ENCODE data around the gene NR1I3.

NR1I3 gene

DNA sequence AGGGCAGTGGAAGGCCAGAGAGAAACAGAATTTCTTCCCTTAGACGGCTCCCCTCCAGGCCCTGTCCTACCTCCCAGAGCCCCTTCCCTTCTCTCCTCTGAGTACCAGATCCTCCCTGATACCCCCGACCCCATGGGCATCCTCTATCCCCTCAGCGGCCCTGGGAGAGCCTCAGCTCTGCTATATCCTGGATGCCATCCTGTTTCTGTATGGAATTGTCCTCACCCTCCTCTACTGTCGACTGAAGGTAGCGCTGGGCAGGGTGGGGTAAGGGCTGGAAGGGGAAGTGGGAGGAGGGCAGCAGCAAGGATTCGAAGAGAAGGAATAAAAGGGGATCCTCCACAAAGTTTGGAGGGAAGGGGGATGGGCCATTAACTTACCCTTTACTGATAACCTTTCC lies 20.2 kb downstream of the NR1I3 start:
- no peak for DNase-seq

DNA sequence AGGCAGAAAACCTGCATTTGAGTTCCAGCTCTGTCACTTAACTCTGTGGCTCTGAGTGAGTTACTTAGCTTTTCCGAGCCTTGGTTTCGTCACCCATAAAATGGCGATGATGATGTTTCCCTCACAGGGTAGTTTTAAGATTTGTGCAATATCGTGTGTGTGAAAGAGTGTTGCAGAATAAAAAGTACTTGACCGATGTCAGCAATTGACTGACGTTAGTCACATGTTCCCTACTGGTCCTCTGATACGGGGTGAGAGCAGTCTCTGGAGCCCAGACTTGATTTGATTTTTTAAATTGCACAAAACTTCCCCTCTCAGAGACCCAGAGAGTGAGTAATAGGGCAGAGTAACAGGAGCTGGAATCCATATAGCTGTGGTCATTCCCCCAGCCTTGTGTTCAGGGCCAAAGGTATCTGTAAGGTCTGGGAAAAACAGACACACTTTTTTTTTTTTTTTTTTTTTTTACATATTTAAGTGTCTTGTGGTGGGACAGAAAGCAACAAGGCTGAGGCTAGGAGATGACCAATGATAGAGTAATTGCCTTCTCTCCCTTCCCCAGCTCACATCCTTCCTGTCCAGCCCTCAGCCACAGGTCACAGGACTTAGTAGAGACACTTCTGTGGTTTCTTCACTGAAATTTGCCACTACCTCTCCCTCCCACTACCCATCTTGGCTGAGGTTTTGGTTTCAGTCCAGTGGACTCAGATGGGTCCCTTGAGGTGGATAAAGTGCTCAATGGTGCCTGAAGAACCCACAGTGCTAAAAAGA lies 20.9 kb downstream of the NR1I3 start:
- no peak for DNase-seq

DNA sequence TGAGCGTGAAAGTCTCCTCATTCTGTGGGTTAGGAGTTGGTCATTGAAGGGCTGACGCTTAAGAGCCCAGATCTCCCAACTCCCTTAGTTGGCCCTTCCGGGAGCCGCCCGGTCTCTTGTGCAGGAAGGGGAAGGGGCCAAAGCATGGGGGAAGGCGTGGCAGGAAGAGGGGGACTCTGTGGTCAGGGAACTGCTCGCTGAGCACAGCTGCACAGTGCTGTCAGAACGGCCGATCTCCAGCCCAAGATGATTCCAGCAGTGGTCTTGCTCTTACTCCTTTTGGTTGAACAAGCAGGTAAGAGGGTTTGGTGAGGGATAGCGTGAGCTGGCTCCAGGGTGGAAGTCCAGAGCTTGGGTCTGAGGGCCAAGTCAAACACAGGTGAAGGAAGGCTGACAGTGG lies 22.9 kb downstream of the NR1I3 start, which contains the start of gene FCER1G:
Gene FCER1G, plus strand, starts transcription at position 220 of the 400 bp plus-strand sequence. Its CDS starts 27 bp downstream, at position 247.
- no peak for DNase-seq

DNA sequence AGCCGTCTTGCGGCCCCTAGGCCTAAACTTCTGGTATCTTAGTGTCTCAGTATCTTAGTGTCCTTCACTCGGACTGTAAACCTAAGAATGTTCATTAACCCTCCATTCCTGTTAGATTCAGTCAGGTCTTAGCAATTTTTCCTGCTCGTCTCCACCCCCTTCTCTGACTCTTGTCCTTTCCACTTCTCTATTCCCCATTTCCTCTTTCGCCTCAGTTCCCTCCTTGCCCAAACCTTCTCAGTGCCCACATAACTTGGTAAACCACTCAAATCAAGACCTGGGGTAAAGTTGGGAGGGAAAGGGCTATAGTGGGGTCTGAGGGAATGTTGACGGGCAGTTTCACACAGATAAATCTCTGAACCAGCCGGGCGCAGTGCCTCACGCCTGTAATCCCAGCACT lies 23.6 kb downstream of the NR1I3 start:
- no peak for DNase-seq

DNA sequence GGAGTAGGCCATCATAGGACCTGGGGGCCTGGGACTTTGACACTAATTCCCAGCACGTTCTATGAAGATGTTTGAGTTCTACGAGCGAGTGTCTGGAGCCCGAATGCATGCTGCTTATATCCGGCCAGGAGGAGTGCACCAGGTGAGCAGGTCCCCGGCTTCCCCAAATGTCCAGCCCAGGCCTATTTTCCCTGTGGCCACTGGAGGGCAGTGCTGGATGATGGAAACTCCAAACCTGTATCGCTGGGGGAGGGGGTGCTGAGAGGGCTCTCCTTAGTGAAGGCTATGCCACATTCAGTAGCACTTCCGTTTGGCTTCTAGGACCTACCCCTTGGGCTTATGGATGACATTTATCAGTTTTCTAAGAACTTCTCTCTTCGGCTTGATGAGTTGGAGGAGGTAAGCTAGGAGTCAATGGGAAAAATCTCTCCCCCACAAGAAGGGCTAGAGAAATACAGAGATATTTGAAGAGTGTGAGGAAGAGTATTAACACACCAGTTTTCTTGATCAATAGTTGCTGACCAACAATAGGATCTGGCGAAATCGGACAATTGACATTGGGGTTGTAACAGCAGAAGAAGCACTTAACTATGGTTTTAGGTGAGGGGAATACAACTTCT lies 28.1 kb downstream of the NR1I3 start:
- peak; percentile 75 for DNase-seq

DNA sequence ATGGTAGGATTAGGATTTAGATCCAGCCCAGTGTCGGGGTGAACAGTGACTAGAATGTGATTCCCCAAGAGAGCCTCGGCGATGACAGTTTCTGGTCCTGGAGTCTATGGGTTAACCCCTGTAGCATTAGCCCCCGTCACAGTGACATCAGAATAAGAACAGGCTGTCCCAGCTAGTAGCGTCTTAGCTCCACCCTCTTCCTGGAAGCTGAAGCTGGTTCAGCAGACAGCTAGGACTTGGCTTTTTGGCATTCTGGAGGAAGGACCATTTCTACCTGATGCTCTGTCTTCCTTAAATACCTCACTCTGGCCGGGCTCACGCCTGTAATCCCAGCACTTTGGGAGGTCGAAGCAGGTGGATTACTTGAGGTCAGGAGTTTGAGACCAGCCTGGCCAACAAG lies 30.8 kb downstream of the NR1I3 start:
- no peak for DNase-seq

DNA sequence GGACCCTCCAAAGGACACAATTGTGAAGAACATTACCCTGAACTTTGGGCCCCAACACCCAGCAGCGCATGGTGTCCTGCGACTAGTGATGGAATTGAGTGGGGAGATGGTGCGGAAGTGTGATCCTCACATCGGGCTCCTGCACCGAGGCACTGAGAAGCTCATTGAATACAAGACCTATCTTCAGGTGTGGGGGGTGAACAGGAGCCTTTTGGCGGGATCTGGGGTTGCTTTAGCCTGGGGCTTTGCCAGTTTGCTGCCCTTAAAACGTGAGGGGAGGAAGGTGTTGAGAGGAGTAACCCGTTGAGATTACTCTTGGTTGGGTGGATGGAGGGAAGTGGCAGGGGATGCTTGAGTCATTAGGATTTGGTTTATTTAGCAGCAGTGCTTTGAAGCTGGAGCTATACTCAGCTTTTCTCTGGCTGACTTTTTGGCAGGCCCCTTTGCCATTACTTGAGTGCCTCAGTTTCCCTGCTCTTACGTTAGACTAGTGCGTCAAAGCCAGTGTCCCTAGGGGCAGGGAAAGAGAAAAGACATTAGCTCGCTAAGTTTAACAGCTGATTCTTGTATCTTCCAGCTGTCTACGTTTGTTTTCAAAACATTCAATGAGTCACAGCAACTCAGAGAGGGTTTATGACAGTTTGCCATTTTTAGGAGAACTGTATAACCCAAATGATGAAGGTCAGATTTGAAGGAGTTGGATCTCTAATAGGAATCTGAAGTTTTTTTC lies 31.4 kb downstream of the NR1I3 start:
- no peak for DNase-seq

DNA sequence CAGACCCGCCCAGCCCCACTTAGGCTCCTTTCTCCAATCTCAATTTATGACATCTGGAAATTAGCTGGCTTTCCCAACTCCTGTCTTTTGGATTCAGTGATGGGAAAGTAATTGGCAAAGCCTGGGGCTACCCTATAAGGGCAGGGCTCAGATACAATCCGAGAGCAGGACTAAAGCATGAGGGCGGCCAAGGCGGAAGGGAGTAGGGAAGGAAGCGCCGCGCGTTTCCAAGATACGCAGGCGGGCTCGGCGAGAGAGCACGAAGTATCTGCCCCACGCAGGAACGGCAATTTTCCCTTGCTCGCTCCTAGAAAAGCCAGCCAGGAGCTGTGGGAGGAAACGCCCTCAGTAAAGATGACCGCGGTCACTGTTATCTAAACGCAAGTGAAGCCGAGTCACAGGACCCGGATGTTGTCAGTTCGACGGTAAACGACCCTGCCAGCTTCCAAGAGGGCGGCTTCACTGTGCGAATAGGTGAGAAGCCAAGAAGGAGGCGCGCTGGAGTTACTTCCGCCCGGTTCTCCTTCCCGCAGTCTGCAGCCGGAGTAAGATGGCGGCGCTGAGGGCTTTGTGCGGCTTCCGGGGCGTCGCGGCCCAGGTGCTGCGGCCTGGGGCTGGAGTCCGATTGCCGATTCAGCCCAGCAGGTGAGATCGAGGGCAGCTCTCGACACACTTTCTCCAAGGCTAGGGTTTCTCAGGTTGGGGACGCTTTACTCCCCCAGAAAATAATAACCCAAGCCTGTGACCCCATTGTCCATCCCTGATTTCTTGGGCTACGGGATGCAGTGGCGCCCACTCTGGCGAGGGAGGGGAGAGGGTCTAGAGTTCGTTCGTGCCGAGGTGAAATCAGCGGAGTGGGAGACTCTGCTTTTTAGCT lies 35.9 kb downstream of the NR1I3 start, which contains the start of gene NDUFS2:
Gene NDUFS2, plus strand, starts transcription at position 532 of the 877 bp plus-strand sequence. Its CDS starts 19 bp downstream, at position 551.
- DNase-seq: peak; percentile 97

DNA sequence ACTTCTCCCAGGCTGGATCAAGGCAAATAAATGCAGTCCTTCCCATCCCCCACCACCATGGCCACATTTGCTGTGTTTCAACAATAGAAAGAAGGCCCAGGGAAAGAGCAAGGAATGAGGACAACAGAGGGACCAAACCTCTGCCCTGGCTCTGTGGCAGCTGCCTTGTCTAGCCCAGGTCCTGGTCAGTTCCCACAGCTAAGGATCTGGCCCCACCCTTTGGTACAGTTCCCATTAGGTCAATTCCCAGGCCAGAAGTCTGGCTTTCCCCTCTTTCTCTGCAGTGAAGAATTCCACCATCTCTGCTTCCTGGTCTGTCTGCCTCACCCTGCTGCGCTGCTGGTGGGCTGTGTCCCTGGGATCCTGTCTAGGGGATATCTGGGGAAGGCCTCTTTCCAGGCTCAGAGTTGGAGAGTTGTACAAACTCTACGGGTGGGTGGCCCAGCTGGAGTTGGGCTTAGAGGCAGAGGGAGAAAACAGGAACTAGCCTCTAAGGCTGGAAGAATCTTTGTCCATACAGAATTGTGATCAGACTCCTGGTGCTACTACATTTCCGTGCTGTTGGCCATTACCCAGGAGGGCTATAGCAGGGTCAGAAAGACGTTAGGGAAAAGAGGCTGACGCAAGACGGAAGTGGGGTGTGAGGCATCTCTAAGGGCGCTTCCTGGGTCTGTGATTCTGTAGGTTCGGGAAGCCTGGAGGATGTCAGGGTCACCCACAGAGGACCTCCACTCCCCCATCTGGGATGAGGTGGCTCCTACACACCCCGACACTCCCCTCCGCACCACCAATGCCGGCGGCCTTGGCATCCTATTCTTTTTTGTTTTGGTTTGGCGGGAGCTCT lies 36.8 kb downstream of the NR1I3 start:
- no peak for DNase-seq

DNA sequence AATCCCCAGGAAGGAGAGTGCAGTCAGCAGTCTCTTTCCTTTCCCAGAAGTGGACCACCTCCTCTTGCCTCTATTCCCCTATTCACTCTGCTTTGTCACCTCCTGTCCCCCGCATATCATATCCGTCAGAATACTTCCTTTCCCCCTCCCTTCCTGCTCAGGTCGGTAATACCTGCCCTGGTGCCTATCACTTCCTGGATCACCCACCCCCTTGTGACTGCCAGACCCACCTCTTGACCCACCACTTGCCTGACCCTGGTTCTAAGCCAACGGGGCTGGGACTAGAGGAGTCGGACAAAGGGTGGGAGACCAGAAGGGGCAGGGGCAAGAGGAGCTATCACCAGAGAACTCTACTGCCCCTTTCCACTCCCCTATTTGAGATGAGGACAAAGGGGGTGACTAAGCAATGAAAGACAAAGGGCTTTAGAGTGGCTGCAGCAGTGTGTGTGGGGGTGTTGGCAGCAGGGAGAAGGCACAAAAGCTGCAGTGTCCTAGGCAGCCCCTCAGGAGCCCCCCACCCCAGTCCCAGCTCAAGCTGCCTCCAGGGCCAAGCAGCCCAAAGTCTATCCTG lies 37.5 kb downstream of the NR1I3 start:
- DNase-seq: no peak

DNA sequence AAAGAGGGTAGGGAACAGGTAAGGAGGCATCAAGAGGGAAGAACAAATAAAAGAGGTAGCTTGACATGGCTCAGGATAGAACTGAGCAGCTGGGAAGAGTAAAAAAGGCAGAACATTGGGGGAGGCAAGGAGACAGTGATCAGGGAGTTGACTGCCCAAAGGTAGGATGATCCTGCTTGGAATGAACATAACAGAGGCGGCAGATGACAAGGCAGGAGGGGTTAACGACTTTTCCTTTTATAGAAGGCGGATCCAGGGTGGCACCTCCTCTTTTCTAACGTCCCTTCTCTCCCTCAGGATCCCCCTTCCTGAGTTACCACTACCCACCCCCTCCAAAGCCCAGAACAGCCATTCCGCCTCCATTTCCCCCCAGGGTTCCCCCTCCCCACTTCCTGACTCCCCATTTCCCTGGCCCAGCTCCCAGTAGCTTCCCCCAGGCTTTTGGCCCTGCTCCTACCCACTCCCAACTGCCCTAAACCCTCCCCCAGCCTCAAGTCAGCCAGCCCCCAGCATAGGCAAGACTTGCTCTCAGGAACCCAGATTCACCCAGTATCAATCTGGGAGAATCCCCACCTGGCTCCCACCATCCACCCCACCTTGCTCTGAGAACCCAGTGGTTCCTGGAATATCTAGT lies 38.4 kb downstream of the NR1I3 start:
- DNase-seq: no peak

DNA sequence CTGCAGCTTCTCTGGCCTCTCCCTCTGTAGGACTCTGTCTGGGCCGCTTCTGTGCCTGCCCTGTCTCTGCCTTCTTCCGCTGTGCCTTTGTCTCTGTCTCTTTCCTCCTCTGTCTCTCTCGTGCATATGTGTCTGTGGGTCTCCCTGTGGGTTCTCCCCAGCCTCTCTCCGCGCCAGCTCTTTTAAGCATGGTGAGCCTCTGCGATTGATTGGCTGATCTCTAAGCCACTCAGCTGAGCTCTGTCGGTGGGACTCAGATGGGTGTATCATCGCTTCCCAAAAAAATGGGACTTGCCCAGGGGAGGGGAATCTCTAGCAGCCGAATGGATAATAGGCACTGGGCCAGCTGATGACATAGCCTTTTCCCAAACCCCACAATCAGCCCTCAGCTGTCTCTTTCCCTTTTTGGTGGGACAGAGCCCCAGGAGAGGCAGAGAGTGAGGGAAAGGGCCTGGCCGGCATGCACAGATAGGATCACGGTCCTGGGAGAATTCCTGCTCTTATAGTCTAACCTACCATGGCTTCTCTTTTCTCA lies 39.0 kb downstream of the NR1I3 start, which contains the start of gene ADAMTS4:
Gene ADAMTS4, minus strand, starts transcription at position 158 of the 535 bp plus-strand sequence. CDS start 427 bp downstream, outside the sequence.
- DNase-seq: no peak

DNA sequence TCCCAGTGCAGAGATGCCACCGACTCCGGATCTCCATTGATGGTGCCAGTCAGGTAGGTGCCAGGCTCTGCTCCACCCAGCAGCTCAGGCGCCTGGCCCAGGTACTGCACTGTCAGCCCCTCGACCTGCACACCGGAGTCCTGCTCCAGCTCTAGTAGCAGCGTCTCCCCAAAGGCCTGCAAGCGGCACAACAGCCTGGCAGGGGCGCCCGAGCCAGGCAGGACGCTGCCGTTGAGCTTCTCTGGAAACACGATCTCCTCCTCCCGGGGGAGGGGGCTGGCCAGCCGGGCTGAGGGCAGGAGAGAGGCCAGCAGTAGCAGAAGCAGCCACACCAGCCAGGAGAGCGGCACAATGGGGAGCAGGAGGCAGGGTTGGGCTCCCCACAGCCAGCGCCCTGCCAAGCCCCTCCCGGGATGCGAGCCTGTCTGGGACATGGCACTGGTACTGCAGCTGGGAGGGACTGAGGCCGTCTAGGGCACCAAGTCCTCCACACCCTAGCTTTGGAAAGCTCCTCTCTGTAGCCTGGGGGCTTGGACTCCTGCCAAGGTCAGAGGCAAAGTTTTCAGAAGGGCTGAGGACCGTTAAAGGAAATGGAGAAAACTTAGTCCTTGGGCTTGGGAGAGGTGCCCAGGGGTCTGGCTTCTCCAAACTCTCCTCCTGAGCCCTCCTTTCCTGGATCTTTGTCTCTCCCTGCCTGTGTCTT lies 39.7 kb downstream of the NR1I3 start:
- DNase-seq: no peak

DNA sequence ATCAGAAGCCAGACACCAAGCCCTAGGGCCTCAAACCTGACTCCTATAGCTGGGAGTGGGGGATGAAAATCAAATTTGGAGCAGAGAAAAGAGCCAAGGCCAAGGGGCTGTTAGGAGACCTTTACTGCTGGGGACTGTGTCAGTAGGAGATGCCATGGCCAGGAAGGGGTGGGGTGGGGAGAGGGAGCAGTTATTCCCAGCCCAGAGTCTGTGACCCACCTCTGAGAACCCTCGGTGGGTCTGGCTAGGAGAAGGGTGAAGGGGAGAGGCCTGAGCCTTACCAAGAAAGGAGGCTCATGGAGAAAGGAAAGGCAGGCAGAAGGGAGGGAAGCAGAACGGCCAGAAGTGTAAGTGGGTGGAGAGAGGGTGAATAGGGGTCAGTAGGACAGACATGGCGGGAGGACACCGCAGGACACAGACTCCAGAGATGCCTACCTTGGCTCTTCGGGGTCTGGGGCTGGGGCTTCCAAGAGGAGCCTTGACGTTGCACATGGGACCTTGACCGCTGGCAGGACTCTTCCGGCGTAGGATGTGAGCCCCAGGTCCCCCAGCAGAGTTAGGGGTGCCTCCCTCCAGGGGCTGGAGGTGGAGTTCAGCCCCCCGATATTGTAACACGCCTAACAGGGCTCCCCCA lies 40.3 kb downstream of the NR1I3 start:
- DNase-seq: no peak

DNA sequence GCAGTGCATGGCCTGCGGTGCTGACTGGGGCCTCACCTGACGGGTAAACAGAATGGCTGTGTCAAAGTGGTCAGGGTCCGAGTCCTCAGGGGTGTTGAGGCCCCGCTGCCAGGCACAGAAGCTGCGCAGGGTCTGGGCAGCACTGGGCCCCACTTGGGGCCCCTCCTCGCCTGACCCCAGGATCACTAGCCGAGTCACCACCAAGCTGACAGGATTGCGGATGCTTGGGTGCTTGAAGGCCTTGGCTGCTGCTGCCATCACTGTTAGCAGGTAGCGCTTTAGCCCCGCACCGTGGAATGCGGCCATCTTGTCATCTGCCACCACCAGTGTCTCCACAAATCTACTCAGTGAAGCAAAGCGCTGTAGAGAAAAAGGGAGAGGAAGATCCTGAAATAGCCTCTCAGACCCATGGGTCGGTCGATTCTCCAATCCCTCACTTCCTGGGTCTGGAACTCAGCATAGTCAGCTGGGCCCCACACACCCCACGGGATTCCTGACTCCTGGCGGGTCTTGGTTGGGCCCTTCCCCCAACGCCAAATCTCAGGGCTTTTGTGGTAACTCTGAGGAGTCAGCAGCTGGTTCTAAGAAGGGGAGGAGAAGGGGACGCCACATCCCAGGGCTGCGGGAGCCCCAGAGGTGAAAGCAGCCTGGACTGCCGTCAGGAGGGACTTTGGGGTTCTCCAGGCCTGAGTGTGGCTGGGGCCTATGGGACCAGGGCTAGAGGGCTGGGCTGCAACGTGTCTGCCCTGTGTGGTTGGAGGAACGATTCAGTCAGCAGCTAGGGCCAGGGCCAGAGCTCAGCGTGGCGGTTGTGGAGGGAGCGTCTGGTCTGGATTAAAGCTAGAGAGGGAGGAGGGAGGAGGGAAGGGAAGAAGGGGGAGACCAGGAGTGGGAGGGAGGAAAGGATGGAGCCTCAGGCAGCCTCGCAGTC lies 41.2 kb downstream of the NR1I3 start:
- DNase-seq: no peak

DNA sequence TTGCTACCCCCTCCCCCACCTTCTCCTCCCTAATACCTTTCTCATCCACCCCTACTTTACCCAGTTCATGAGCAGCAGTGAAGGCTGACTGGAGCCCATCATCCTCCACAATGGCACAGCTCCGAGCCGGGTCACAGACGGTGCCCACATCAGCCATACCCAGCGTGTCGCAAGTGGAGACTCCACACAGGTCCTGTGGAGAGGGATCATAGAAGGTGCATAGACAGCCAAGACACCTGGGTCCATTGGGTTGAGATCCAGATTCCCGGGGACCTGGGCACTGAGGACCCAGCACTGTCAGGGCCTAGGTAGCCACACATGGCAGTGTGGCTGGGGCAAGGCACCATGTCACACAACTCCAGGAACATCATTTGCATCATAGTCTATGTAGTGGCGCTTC lies 41.9 kb downstream of the NR1I3 start:
- DNase-seq: no peak

DNA sequence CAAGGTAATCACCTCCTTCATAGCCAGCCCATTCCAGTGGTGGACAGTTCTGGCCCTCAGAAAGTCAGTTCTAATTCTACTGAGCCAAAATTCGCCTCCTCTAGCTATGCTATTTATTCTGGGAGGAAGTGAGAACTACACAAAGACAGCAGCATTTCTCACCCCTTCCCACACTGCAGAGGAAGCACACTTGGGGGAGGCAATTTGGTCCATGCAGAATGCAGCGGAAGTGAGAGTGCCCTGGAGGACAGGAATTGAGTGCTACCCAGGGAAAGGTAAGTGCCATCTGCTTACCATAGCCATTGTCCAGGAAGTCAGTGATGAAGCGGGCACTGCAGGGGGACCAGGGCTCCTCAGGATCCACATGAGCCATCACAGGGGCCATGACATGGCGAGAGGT lies 42.8 kb downstream of the NR1I3 start:
- no peak for DNase-seq
